ENCODE measurements around the gene IHH.

DNA sequence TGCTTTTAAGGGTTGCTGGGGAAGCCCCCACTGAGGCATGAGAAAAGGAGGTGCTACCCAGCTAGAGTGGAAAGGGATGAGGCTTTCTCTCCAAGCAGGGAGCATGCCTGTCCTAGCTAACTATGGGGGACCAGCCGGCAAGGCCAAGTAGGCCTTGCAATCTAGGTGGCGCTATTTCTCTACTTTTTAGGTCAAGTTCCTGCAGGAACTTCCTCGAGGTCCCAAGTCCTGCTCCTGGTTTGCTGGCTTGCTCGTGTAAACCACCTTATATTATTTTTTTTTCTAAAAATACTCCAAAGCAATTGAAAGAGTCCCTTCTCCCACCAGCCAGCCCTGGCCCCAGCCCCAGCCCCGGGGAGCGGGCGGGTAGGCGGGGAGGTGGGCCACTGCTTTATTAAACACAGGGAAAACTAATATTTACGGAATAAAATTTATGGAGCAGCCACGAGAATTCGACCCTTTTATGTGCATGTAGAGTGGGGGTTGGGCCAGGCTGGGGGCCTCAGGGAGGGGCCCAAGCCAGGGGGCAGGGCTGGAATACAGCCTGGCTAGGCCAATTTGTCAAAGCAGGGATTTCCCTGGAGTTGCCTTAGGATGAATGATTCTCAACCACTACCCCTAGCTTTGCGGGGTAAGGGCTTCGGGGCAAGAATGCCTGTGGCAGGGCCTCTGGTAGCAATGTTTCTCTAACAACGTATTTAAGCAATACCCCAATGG lies 12.8 kb upstream of the IHH start:
- TF ChIP-seq POLR2A (IDR thresholded peaks at IDR 0.05) = no peak
- TF ChIP-seq, protein P1, sequence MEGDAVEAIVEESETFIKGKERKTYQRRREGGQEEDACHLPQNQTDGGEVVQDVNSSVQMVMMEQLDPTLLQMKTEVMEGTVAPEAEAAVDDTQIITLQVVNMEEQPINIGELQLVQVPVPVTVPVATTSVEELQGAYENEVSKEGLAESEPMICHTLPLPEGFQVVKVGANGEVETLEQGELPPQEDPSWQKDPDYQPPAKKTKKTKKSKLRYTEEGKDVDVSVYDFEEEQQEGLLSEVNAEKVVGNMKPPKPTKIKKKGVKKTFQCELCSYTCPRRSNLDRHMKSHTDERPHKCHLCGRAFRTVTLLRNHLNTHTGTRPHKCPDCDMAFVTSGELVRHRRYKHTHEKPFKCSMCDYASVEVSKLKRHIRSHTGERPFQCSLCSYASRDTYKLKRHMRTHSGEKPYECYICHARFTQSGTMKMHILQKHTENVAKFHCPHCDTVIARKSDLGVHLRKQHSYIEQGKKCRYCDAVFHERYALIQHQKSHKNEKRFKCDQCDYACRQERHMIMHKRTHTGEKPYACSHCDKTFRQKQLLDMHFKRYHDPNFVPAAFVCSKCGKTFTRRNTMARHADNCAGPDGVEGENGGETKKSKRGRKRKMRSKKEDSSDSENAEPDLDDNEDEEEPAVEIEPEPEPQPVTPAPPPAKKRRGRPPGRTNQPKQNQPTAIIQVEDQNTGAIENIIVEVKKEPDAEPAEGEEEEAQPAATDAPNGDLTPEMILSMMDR (IDR thresholded peaks at IDR 0.05) = peak in 5 of 7 experiments; percentile 32 to 62 (median 54)
- TF ChIP-seq EP300 (IDR thresholded peaks at IDR 0.05) = no peak
- TF ChIP-seq POLR2AphosphoS5 (IDR thresholded peaks at IDR 0.05) = peak in 1 of 3 donors; percentile 20

All from stomach (tissue), 4 donors.